Fibroblast of lung (primary cell): ENCODE data around the gene SLC4A5. TPM values are rescaled to one million over a fixed set of nuclear protein-coding genes. Genes with fewer than 3 reads are reported as not detected.

ENCODE experiments used
- DNase-seq, 2 donors: peaks; one replicate each; pipeline versions ENCODE4 v3.0.0 to v3.0.0-alpha.2; 2010; ENCODE audit warnings: low read depth in 2 of 2
- H2AFZ ChIP-seq: 2 replicates; pipeline ENCODE4 v1.5.1; 2012; ENCODE audit warnings: low read length, control low read depth, inconsistent platforms
- H3K27ac ChIP-seq: 2 replicates; pipeline ENCODE4 v1.5.1; 2011; ENCODE audit warnings: low read length, control low read depth; ENCODE audit not compliant: insufficient read depth
- H3K27me3 ChIP-seq: 2 replicates; pipeline ENCODE4 v1.5.1; 2011; ENCODE audit warnings: mild to moderate bottlenecking, low read length; ENCODE audit not compliant: control insufficient read depth, insufficient read depth
- H3K36me3 ChIP-seq: 2 replicates; pipeline ENCODE4 v1.5.1; 2011; ENCODE audit warnings: low read length; ENCODE audit not compliant: control insufficient read depth, insufficient read depth
- H3K4me1 ChIP-seq: 2 replicates; pipeline ENCODE4 v1.5.1; 2011; ENCODE audit warnings: low read length; ENCODE audit not compliant: control insufficient read depth, insufficient read depth; ENCODE audit errors: extremely low read depth
- H3K4me2 ChIP-seq: 2 replicates; pipeline ENCODE4 v1.5.1; 2011; ENCODE audit warnings: low read length, control low read depth; ENCODE audit not compliant: insufficient read depth; ENCODE audit errors: extremely low read depth
- H3K4me3 ChIP-seq, 4 experiments: fragments of 200-600 bp in 1 of 4; sonication (generic) in 1 of 4; replicated peaks in 1 of 4; 2 replicates each; pipeline ENCODE4 v1.5.1; 2011 to 2016; ENCODE audit warnings: low read length in 4 of 4, low read depth in 3 of 4, mild to moderate bottlenecking in 3 of 4, control low read depth in 2 of 4, inconsistent platforms in 1 of 4, mixed read lengths in 1 of 4; ENCODE audit not compliant: insufficient read depth in 1 of 4; ENCODE audit errors: control extremely low read depth in 1 of 4
- H3K79me2 ChIP-seq: 2 replicates; pipeline ENCODE4 v1.5.1; 2012; ENCODE audit warnings: mild to moderate bottlenecking, low read length, inconsistent platforms; ENCODE audit not compliant: control insufficient read depth, insufficient read depth
- H3K9ac ChIP-seq: 2 replicates; pipeline ENCODE4 v1.5.1; 2011; ENCODE audit warnings: mild to moderate bottlenecking, low read length, control low read depth; ENCODE audit not compliant: insufficient read depth
- H3K9me3 ChIP-seq: 2 replicates; pipeline ENCODE4 v1.5.1; 2012; ENCODE audit warnings: low read depth, low read length; ENCODE audit not compliant: control insufficient read depth, insufficient read depth
- H4K20me1 ChIP-seq: 2 replicates; pipeline ENCODE4 v1.5.1; 2011; ENCODE audit warnings: low read length; ENCODE audit not compliant: control insufficient read depth, insufficient read depth; ENCODE audit errors: extremely low read depth
- CTCF ChIP-seq, 2 donors: IDR thresholded peaks in 1 of 2; conservative IDR thresholded peaks in 1 of 2; 1 replicate in 1 of 2; 2 replicates in 1 of 2; pipeline ENCODE4 v1.5.1; 2011 to 2012; ENCODE audit warnings: low read length in 2 of 2, control low read depth in 1 of 2, inconsistent platforms in 1 of 2, low read depth in 1 of 2, mild to moderate bottlenecking in 1 of 2
- EZH2 ChIP-seq: IDR thresholded peaks from 2 replicates; pipeline ENCODE4 v1.5.1; 2012; ENCODE audit warnings: low read length, control low read depth, mild to moderate bottlenecking; ENCODE audit errors: missing control alignments
- polyA plus RNA-seq, 2 donors: library from polyadenylated mRNA; depleted of rRNA in 1 of 2; stranded (reverse) in 1 of 2; unstranded in 1 of 2; fragments of >200 nt; gene quantifications; 2 replicates each; pipeline ENCODE4 v1.2.1, GENCODE V29; 2011 to 2012; ENCODE audit warnings: missing spikeins in 1 of 2
- total RNA-seq: library from RNA; depleted of rRNA; stranded (reverse); fragments of >200 nt; gene quantifications from 2 replicates; pipeline ENCODE4 v1.2.1, GENCODE V29; 2014

Gene SLC4A5
- total and polyA plus RNA-seq, 2 donors (not counting 1 experiment from before 2014, with no cell fraction given): 0.12 to 0.17 TPM

- DNase-seq: no peak
- Histone ChIP-seq H4K20me1 (no peaks in the 10 kb centered on the region), H3K79me2 (no peaks in the 10 kb centered on the region), H3K4me1 (no peaks in the 10 kb centered on the region), H3K9me3 (no peaks in the 10 kb centered on the region), H2AFZ (no peak overlapping the region), H3K27me3 (peaks cover 13% of the 10 kb centered on the region), H3K9ac (no peak overlapping the region), H3K4me3 (no peak overlapping the region), H3K36me3 (no peaks in the 10 kb centered on the region), H3K4me2 (no peak overlapping the region), H3K27ac (no peak overlapping the region)
- TF ChIP-seq CTCF (conservative IDR thresholded peaks at IDR 0.05 in 1 of 2, IDR thresholded peaks at IDR 0.05 in 1 of 2; ENCODE audit: low read depth in 1 of 2, low read length in 2 of 2): no peak
- no peak for TF ChIP-seq EZH2
Observed at GRCh38 chr2:74278694-74279093, 64.5 kb downstream of the SLC4A5 start.

- Histone ChIP-seq H2AFZ (no peak overlapping the region), H3K4me3 (no peak overlapping the region), H3K36me3 (no peaks in the 10 kb centered on the region), H3K79me2 (no peaks in the 10 kb centered on the region), H3K27ac (no peak overlapping the region), H3K9ac (no peak overlapping the region), H3K4me2 (no peak overlapping the region), H3K27me3 (peaks cover 13% of the 10 kb centered on the region), H3K9me3 (no peaks in the 10 kb centered on the region), H4K20me1 (no peaks in the 10 kb centered on the region), H3K4me1 (no peaks in the 10 kb centered on the region)
- TF ChIP-seq EZH2 (no peak), CTCF (conservative IDR thresholded peaks at IDR 0.05 in 1 of 2, IDR thresholded peaks at IDR 0.05 in 1 of 2; ENCODE audit: low read depth in 1 of 2, low read length in 2 of 2) (no peak)
- no peak for DNase-seq
Observed at GRCh38 chr2:74278176-74278575, 65.0 kb downstream of the SLC4A5 start.

- TF ChIP-seq EZH2 (no peak), CTCF (conservative IDR thresholded peaks at IDR 0.05 in 1 of 2, IDR thresholded peaks at IDR 0.05 in 1 of 2; ENCODE audit: low read depth in 1 of 2, low read length in 2 of 2) (no peak)
- no peak for DNase-seq
- H3K27me3 ChIP-seq: peaks cover 14% of the 10 kb centered on the region
Observed at GRCh38 chr2:74275228-74275627, 68.0 kb downstream of the SLC4A5 start.

More at GRCh38 chr2:74275228-74275627, 68.0 kb downstream of the SLC4A5 start:
- no peaks in the 10 kb centered on the region for H3K79me2 ChIP-seq
- H3K27ac ChIP-seq: no peak overlapping the region
- H3K4me1 ChIP-seq: no peaks in the 10 kb centered on the region
- no peaks in the 10 kb centered on the region for H3K9me3 ChIP-seq
- no peak overlapping the region for H2AFZ ChIP-seq
- no peaks in the 10 kb centered on the region for H4K20me1 ChIP-seq
- H3K36me3 ChIP-seq: no peaks in the 10 kb centered on the region
- no peak overlapping the region for H3K4me3 ChIP-seq
- H3K9ac ChIP-seq: no peak overlapping the region
- no peak overlapping the region for H3K4me2 ChIP-seq
